ENCODE measurements around the gene NRN1L.

GRCh38 chr16:67935101-67935401 is 50.4 kb downstream of the NRN1L start:
- TF ChIP-seq CTCF (conservative IDR thresholded peaks at IDR 0.05 in 1 of 2, IDR thresholded peaks at IDR 0.05 in 1 of 2; ENCODE audit: extremely low read depth in 1 of 2, insufficient read depth in 1 of 2, low read depth in 1 of 2, low read length in 2 of 2), result no peak
- TF ChIP-seq EZH2 (IDR thresholded peaks at IDR 0.05; ENCODE audit: borderline replicate concordance, low read length), result no peak
